GM23248 (cell line): ENCODE measurements around the gene RANBP9. TPM values are rescaled to one million over a fixed set of nuclear protein-coding genes. Genes with fewer than 3 reads are reported as not detected.
A peak's percentile ranks its signal among the peaks of the same experiment; 100 is the strongest.

Source experiments
- DNase-seq: peaks from one replicate; pipeline ENCODE4 v3.0.0-alpha.2; 2015
- H2AFZ ChIP-seq: fragments of 200-600 bp; sonication (generic); 2 replicates; pipeline ENCODE4 v1.6.1; 2016; ENCODE audit warnings: antibody characterized with exemption
- H3F3A ChIP-seq: fragments of 200-600 bp; sonication (generic); 2 replicates; pipeline ENCODE4 v1.6.1; 2016; ENCODE audit warnings: mild to moderate bottlenecking, antibody characterized with exemption, mixed run types; ENCODE audit not compliant: insufficient read depth
- H3K27ac ChIP-seq: fragments of 200-600 bp; sonication (generic); 2 replicates; pipeline ENCODE4 v1.5.1; 2016; ENCODE audit warnings: mild to moderate bottlenecking
- H3K27me3 ChIP-seq: fragments of 200-600 bp; sonication (generic); replicated peaks from 2 replicates; pipeline ENCODE4 v1.6.1; 2016; ENCODE audit warnings: mild to moderate bottlenecking; ENCODE audit not compliant: insufficient read depth
- H3K36me3 ChIP-seq: fragments of 200-600 bp; sonication (generic); 2 replicates; pipeline ENCODE4 v1.6.1; 2016; ENCODE audit warnings: low read depth, mild to moderate bottlenecking
- H3K4me1 ChIP-seq: fragments of 200-600 bp; sonication (generic); 2 replicates; pipeline ENCODE4 v1.6.1; 2016; ENCODE audit warnings: mild to moderate bottlenecking; ENCODE audit not compliant: insufficient read depth
- H3K4me2 ChIP-seq: fragments of 200-600 bp; sonication (generic); one replicate; pipeline ENCODE4 v1.6.1; 2016; ENCODE audit warnings: mild to moderate bottlenecking; ENCODE audit not compliant: unreplicated experiment
- H3K4me3 ChIP-seq: fragments of 200-600 bp; sonication (generic); 2 replicates; pipeline ENCODE4 v1.5.1; 2016; ENCODE audit warnings: mild to moderate bottlenecking
- H3K79me2 ChIP-seq: fragments of 200-600 bp; sonication (generic); 2 replicates; pipeline ENCODE4 v1.6.1; 2016; ENCODE audit warnings: mild to moderate bottlenecking; ENCODE audit not compliant: insufficient read depth
- H3K9ac ChIP-seq: fragments of 200-600 bp; sonication (generic); 2 replicates; pipeline ENCODE4 v1.6.1; 2016; ENCODE audit warnings: mild to moderate bottlenecking
- H3K9me2 ChIP-seq: fragments of 200-600 bp; sonication (generic); 2 replicates; pipeline ENCODE4 v1.6.1; 2016; ENCODE audit warnings: mixed run types, mild to moderate bottlenecking, moderate library complexity; ENCODE audit not compliant: insufficient read depth
- H3K9me3 ChIP-seq: fragments of 200-600 bp; sonication (generic); one replicate; pipeline ENCODE4 v1.6.1; 2017; ENCODE audit warnings: low read depth
- H4K20me1 ChIP-seq: fragments of 200-600 bp; sonication (generic); 2 replicates; pipeline ENCODE4 v1.6.0; 2016; ENCODE audit not compliant: insufficient read depth
- EZH2 ChIP-seq: fragments of 200-600 bp; sonication (generic); IDR thresholded peaks from 2 replicates; pipeline ENCODE4 v1.6.1; 2018; ENCODE audit warnings: antibody characterized with exemption, mild to moderate bottlenecking; ENCODE audit not compliant: insufficient read depth, poor library complexity, severe bottlenecking
- EZH2phosphoT487 ChIP-seq: fragments of 200-600 bp; sonication (generic); IDR thresholded peaks from 2 replicates; pipeline ENCODE4 v1.6.1; 2018; ENCODE audit warnings: antibody characterized with exemption, moderate library complexity, mild to moderate bottlenecking, low read depth; ENCODE audit not compliant: insufficient read depth
- WGBS, 2 experiments: methylation state at CpG; one replicate each; pipeline ENCODE4 v1.1.6; 2015 to 2017; ENCODE audit warnings: low lambda C conversion rate in 2 of 2, low coverage in 1 of 2; ENCODE audit errors: missing lambda C conversion rate in 2 of 2; 5-methylcytosine and 5-hydroxymethylcytosine counted together
- in situ Hi-C: fragments of 300-500 bp; cut with MboI; formaldehyde crosslinking; loops from 2 replicates; pipeline ENCODE4 v1.15.0; 2020
- polyA plus RNA-seq: library from polyadenylated mRNA; unstranded; fragments of >200 nt; fragmentation: Nextera tagmentation; extraction: Ambion mirVana; gene quantifications from 2 replicates; pipeline ENCODE4 v1.2.1, GENCODE V29; 2016
- total RNA-seq: library from RNA; depleted of rRNA; stranded (reverse); fragments of >200 nt; shearing (Covaris generic); gene quantifications from 2 replicates; pipeline ENCODE4 v1.2.3, GENCODE V29; 2014

The RANBP9 gene
- total and polyA plus RNA-seq, 2 experiments from 2014 or later, result 8.0 to 29.8 TPM

GRCh38 chr6:13725052-13725451 is 13.4 kb upstream of the RANBP9 start:
- no peaks in the 10 kb centered on the region for H3K9me3 ChIP-seq
- WGBS, 2 experiments, result 97 to 99% methylated on average over 3 of the region's 3 CpGs
- in situ Hi-C loops, result no loop called here

GRCh38 chr6:13724182-13724581 is 12.5 kb upstream of the RANBP9 start:
- TF ChIP-seq EZH2 (no peak), EZH2phosphoT487 (no peak)
- Histone ChIP-seq H3K4me2 (no peak overlapping the region), H3K9me3 (no peaks in the 10 kb centered on the region), H3K27ac (no peak overlapping the region), H3K9ac (no peak overlapping the region), H3F3A (no peaks in the 10 kb centered on the region), H2AFZ (no peak overlapping the region), H4K20me1 (no peaks in the 10 kb centered on the region), H3K4me1 (no peaks in the 10 kb centered on the region), H3K4me3 (no peak overlapping the region), H3K36me3 (no peaks in the 10 kb centered on the region), H3K9me2 (no peaks in the 10 kb centered on the region), H3K27me3 (no peaks in the 10 kb centered on the region), H3K79me2 (no peaks in the 10 kb centered on the region)
- DNase-seq, result peak; percentile 27
- in situ Hi-C loops, result no loop called here
- 54 to 55% methylated on average over 4 of the region's 4 CpGs for WGBS, 2 experiments

More at GRCh38 chr6:13725052-13725451, 13.4 kb upstream of the RANBP9 start:
- no peak overlapping the region for H3K4me2 ChIP-seq
- no peaks in the 10 kb centered on the region for H3K36me3 ChIP-seq
- H3K27me3 ChIP-seq, result no peaks in the 10 kb centered on the region
- no peak overlapping the region for H2AFZ ChIP-seq
- no peaks in the 10 kb centered on the region for H4K20me1 ChIP-seq
- no peak overlapping the region for H3K9ac ChIP-seq
- no peak overlapping the region for H3K27ac ChIP-seq
- peaks cover 8% of the 10 kb centered on the region for H3K4me1 ChIP-seq
- no peak overlapping the region for H3K4me3 ChIP-seq
- no peaks in the 10 kb centered on the region for H3K79me2 ChIP-seq
- no peak for DNase-seq
- H3F3A ChIP-seq, result peaks cover 5% of the 10 kb centered on the region; the same call in 1 of the 2 replicates
- TF ChIP-seq EZH2phosphoT487 (no peak), EZH2 (no peak)
- no peaks in the 10 kb centered on the region for H3K9me2 ChIP-seq

- TF ChIP-seq EZH2phosphoT487 (no peak), EZH2 (no peak)
- Histone ChIP-seq H3K4me2 (no peak overlapping the region), H3K79me2 (no peaks in the 10 kb centered on the region), H3K9me3 (no peaks in the 10 kb centered on the region), H3K27me3 (no peaks in the 10 kb centered on the region), H4K20me1 (no peaks in the 10 kb centered on the region), H3K9ac (no peak overlapping the region), H3K4me3 (no peak overlapping the region), H3K4me1 (no peaks in the 10 kb centered on the region), H3K27ac (no peak overlapping the region), H3K9me2 (no peaks in the 10 kb centered on the region), H3F3A (no peaks in the 10 kb centered on the region), H2AFZ (no peak overlapping the region), H3K36me3 (no peaks in the 10 kb centered on the region)
- in situ Hi-C loops, result no loop called here
- DNase-seq, result no peak
- WGBS, 2 experiments, result 79% methylated on average over 5 of the region's 5 CpGs
Observed at GRCh38 chr6:13722880-13723279, 11.2 kb upstream of the RANBP9 start.

GRCh38 chr6:13718123-13718458 is 6.5 kb upstream of the RANBP9 start:
- Histone ChIP-seq H3K79me2 (no peaks in the 10 kb centered on the region), H3F3A (peaks cover 6% of the 10 kb centered on the region; the same call in 1 of the 2 replicates), H4K20me1 (no peaks in the 10 kb centered on the region), H2AFZ (no peak overlapping the region), H3K27me3 (no peaks in the 10 kb centered on the region), H3K9ac (no peak overlapping the region), H3K27ac (no peak overlapping the region), H3K36me3 (no peaks in the 10 kb centered on the region), H3K4me2 (no peak overlapping the region), H3K9me2 (no peaks in the 10 kb centered on the region), H3K4me3 (no peak overlapping the region), H3K9me3 (no peaks in the 10 kb centered on the region), H3K4me1 (peaks cover 1% of the 10 kb centered on the region; the same call in 1 of the 2 replicates)
- no peak for TF ChIP-seq EZH2phosphoT487
- TF ChIP-seq EZH2, result no peak
- in situ Hi-C loops, result no loop called here
- DNase-seq, result no peak
- WGBS, 2 experiments, result 72 to 74% methylated on average over 5 of the region's 5 CpGs

GRCh38 chr6:13716955-13717295 is 5.3 kb upstream of the RANBP9 start:
- Histone ChIP-seq H3K9me2 (no peaks in the 10 kb centered on the region), H3K4me3 (no peak overlapping the region), H3K79me2 (no peaks in the 10 kb centered on the region), H3F3A (peaks cover 16% of the 10 kb centered on the region), H3K4me2 (no peak overlapping the region), H3K4me1 (peaks cover 9% of the 10 kb centered on the region), H3K27me3 (no peaks in the 10 kb centered on the region), H3K27ac (no peak overlapping the region), H3K36me3 (no peaks in the 10 kb centered on the region), H3K9me3 (no peaks in the 10 kb centered on the region), H3K9ac (no peak overlapping the region), H2AFZ (no peak overlapping the region), H4K20me1 (no peaks in the 10 kb centered on the region)
- in situ Hi-C loops, result no loop called here
- WGBS, 2 experiments, result 94 to 96% methylated on average over 16 to 19 of the region's 22 CpGs
- DNase-seq, result no peak
- TF ChIP-seq EZH2phosphoT487 (no peak), EZH2 (no peak)
